ENCODE results near the gene BIRC2.

DNA sequence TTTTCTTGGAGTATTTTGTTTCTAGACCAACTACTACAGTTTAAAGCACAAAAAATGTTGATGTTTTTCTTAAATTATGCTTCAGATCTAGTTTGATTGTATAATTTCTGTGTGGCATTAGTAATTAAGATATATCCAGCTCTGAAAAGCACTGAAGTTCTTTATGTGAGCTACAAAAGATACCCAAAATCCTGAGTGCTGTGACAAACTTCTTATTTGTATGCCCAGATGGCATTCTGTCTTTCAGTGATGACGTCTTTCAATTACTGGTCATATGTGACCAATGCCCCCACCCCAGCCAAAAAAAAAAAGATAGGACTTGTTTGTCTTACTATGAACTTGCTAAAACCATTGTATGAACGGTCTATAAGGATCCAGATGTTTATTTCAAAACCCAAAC is 51.3 kb downstream of the BIRC2 start:
- TF ChIP-seq, protein P1, sequence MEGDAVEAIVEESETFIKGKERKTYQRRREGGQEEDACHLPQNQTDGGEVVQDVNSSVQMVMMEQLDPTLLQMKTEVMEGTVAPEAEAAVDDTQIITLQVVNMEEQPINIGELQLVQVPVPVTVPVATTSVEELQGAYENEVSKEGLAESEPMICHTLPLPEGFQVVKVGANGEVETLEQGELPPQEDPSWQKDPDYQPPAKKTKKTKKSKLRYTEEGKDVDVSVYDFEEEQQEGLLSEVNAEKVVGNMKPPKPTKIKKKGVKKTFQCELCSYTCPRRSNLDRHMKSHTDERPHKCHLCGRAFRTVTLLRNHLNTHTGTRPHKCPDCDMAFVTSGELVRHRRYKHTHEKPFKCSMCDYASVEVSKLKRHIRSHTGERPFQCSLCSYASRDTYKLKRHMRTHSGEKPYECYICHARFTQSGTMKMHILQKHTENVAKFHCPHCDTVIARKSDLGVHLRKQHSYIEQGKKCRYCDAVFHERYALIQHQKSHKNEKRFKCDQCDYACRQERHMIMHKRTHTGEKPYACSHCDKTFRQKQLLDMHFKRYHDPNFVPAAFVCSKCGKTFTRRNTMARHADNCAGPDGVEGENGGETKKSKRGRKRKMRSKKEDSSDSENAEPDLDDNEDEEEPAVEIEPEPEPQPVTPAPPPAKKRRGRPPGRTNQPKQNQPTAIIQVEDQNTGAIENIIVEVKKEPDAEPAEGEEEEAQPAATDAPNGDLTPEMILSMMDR (IDR thresholded peaks at IDR 0.05): no peak
- TF ChIP-seq POLR2A (IDR thresholded peaks at IDR 0.05): no peak
- TF ChIP-seq POLR2AphosphoS5 (IDR thresholded peaks at IDR 0.05): no peak

All from stomach (tissue), 4 donors.